Liver (tissue), 3 donors: ENCODE measurements around the gene AVPR1B.

Source experiments
- CTCF ChIP-seq: fragments of 150-350 bp; IDR thresholded peaks from 2 replicates; pipeline ENCODE4 v1.5.1; 2017; ENCODE audit warnings: improper control_type of control experiment, low read depth, low read length; ENCODE audit not compliant: missing input control
- EGR1 ChIP-seq, 2 donors: IDR thresholded peaks; 2 replicates each; pipeline ENCODE4 v1.6.1; 2016 to 2018; ENCODE audit warnings: antibody characterized with exemption in 2 of 2, low read depth in 2 of 2
- FOXA1 ChIP-seq: IDR thresholded peaks from 2 replicates; pipeline ENCODE4 v1.6.1; 2016; ENCODE audit warnings: antibody characterized with exemption
- HNF4A ChIP-seq, 2 donors: conservative IDR thresholded peaks; 2 replicates each; pipeline ENCODE4 v1.6.1; 2016; ENCODE audit warnings: antibody characterized with exemption in 2 of 2, mild to moderate bottlenecking in 2 of 2
- MAX ChIP-seq: IDR thresholded peaks from 2 replicates; pipeline ENCODE4 v1.6.1; 2016; ENCODE audit warnings: antibody characterized with exemption
- NR2F2 ChIP-seq: IDR thresholded peaks from 2 replicates; pipeline ENCODE4 v1.6.1; 2016; ENCODE audit warnings: antibody characterized with exemption
- RAD21 ChIP-seq, 2 donors: IDR thresholded peaks; 2 replicates each; pipeline ENCODE4 v1.6.1; 2016; ENCODE audit warnings: antibody characterized with exemption in 2 of 2, mild to moderate bottlenecking in 2 of 2
- REST ChIP-seq: IDR thresholded peaks from 2 replicates; pipeline ENCODE4 v1.6.1; 2016; ENCODE audit warnings: antibody characterized with exemption, mild to moderate bottlenecking
- RXRA ChIP-seq, 2 donors: IDR thresholded peaks; 2 replicates each; pipeline ENCODE4 v1.6.1; 2017 to 2018; ENCODE audit warnings: antibody characterized with exemption in 2 of 2, mild to moderate bottlenecking in 1 of 2
- SP1 ChIP-seq: IDR thresholded peaks from 2 replicates; pipeline ENCODE4 v1.6.1; 2018; ENCODE audit warnings: antibody characterized with exemption, mild to moderate bottlenecking
- TAF1 ChIP-seq: conservative IDR thresholded peaks from 2 replicates; pipeline ENCODE4 v1.6.1; 2016; ENCODE audit warnings: antibody characterized with exemption, mild to moderate bottlenecking
- ZBTB33 ChIP-seq: IDR thresholded peaks from 2 replicates; pipeline ENCODE4 v1.6.1; 2016; ENCODE audit warnings: antibody characterized with exemption
- donor health status: healthy.
- donor health status: healthy.

- TF ChIP-seq MAX (no peak), HNF4A (conservative IDR thresholded peaks at IDR 0.05) (no peak), REST (no peak), CTCF (no peak), NR2F2 (no peak), FOXA1 (no peak), ZBTB33 (no peak), TAF1 (no peak), RXRA (IDR thresholded peaks at IDR 0.05) (no peak), EGR1 (IDR thresholded peaks at IDR 0.05; ENCODE audit: low read depth in 2 of 2) (no peak), RAD21 (IDR thresholded peaks at IDR 0.05) (no peak), SP1 (no peak)
Measured at GRCh38 chr1:206075786-206076755, 41.1 kb downstream of the AVPR1B start.
